Tongue (tissue), 2 donors: ENCODE data around the gene ACTL7B. TPM values are rescaled to one million over a fixed set of nuclear protein-coding genes. Genes with fewer than 3 reads are reported as not detected.
A peak's percentile ranks its signal among the peaks of the same experiment; 100 is the strongest.
"Not testable (repeated sequence)": the region's sequence is repeated elsewhere in the genome, so short reads cannot be mapped to it uniquely, and the experiment has no call there.

Experiments used
- DNase-seq: peaks from one replicate; pipeline ENCODE4 v3.0.0-alpha.2; 2015
- total RNA-seq: library from RNA; depleted of rRNA; stranded (reverse); fragments of >200 nt; gene quantifications from one replicate; pipeline ENCODE4 v1.2.3, GENCODE V29; 2014

The ACTL7B gene
- total RNA-seq, 1 donor from 2014 or later: not detected

GRCh38 chr9:108844391-108844790, 11.4 kb downstream of the ACTL7B start:
- DNase-seq: peak; percentile 24

GRCh38 chr9:108842610-108843295, 13.0 kb downstream of the ACTL7B start:
- no peak for DNase-seq

GRCh38 chr9:108839561-108839960, 16.2 kb downstream of the ACTL7B start:
- DNase-seq: not testable (repeated sequence)

GRCh38 chr9:108838017-108838416, 17.8 kb downstream of the ACTL7B start:
- no peak for DNase-seq

GRCh38 chr9:108837530-108837929, 18.3 kb downstream of the ACTL7B start:
- no peak for DNase-seq

- DNase-seq: peak; percentile 53
These were observed 19.0 kb downstream of the ACTL7B start for GRCh38 chr9:108836781-108837180.

- DNase-seq: no peak
These were observed 19.5 kb downstream of the ACTL7B start for GRCh38 chr9:108836319-108836718.

GRCh38 chr9:108835831-108836230, 20.0 kb downstream of the ACTL7B start:
- no peak for DNase-seq

- no peak for DNase-seq
These were observed 20.7 kb downstream of the ACTL7B start for GRCh38 chr9:108834959-108835665.

- no peak for DNase-seq
These were observed 23.6 kb downstream of the ACTL7B start for GRCh38 chr9:108832179-108832500.

GRCh38 chr9:108831496-108832178, 24.1 kb downstream of the ACTL7B start:
- no peak for DNase-seq

GRCh38 chr9:108830272-108830671, 25.5 kb downstream of the ACTL7B start:
- no peak for DNase-seq

- no peak for DNase-seq
These were observed 32.0 kb downstream of the ACTL7B start for GRCh38 chr9:108823829-108824228.

- DNase-seq: no peak
These were observed 39.7 kb downstream of the ACTL7B start for GRCh38 chr9:108816037-108816436.

GRCh38 chr9:108815156-108815555, 40.6 kb downstream of the ACTL7B start:
- DNase-seq: no peak

GRCh38 chr9:108813951-108814601, 41.7 kb downstream of the ACTL7B start:
- DNase-seq: peak; percentile 44

GRCh38 chr9:108812396-108813025, 43.3 kb downstream of the ACTL7B start:
- peak; percentile 49 for DNase-seq

- peak; percentile 33 for DNase-seq
These were observed 43.8 kb downstream of the ACTL7B start for GRCh38 chr9:108811944-108812343.

GRCh38 chr9:108809269-108809668, 46.5 kb downstream of the ACTL7B start:
- no peak for DNase-seq
